ENCODE measurements around the gene GRK3. TPM values are rescaled to one million over a fixed set of nuclear protein-coding genes. Genes with fewer than 3 reads are reported as not detected.

GRK3 gene
- total and polyA plus RNA-seq, 2 of the 4 experiments (the other 2 are of a cell fraction): 0.58 to 1.6 TPM

DNA sequence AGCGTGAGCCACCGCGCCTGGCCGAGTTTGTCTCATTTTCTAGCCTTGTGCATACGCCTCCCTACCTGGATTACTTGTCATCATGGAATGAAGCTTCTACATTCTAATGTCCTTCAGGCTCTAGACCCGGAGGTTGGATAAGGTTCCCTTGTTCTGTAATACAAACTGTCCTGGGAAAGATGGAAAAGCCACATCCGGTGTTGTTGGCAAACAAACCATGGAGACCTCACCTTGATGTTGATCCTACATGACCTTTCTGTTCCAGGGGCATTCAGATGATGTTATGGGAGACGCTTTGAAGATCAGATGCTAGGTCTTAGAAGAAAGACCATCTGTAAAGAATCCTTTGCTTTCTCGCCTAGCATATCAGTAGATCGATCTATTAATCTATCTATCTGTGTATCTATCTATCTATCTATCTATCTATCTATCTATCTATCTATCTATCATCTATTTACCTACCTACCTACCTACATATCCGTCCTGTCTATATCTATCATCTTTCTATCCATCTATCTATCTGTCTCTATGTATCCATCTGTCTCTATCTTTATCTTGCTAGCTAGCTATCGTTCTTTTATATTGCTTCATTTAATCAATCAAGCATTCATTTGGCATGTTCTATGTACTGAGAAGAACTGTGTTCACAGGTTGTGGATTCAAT is 46.3 kb upstream of the GRK3 start:
- Histone ChIP-seq H3K4me3 (ENCODE audit: insufficient read depth, low read depth, low read length) (no peak overlapping the region), H3K56ac (ENCODE audit: extremely low read depth, insufficient read depth, low read length) (no peak overlapping the region), H3K27me3 (ENCODE audit: control insufficient read depth, insufficient read depth, low read length) (no peaks in the 10 kb centered on the region), H3K23ac (ENCODE audit: low read depth, low read length) (no peak overlapping the region), H4K5ac (ENCODE audit: low read depth, low read length) (no peak overlapping the region), H3K14ac (replicated peaks; ENCODE audit: low read depth, low read length) (no peak overlapping the region), H3K36me3 (ENCODE audit: control insufficient read depth, insufficient read depth, low read length) (no peaks in the 10 kb centered on the region), H4K91ac (ENCODE audit: insufficient read depth, low read depth, low read length) (no peak overlapping the region), H4K20me1 (ENCODE audit: insufficient read depth, low read length) (no peaks in the 10 kb centered on the region), H2BK5ac (ENCODE audit: low read depth, low read length, poor library complexity, severe bottlenecking) (no peak overlapping the region), H2AFZ (replicated peaks; ENCODE audit: low read length, poor library complexity) (no peak overlapping the region), H3K4me2 (ENCODE audit: low read depth, low read length) (no peak overlapping the region), H3K4ac (ENCODE audit: low read depth, low read length) (no peak overlapping the region), H3K4me1 (ENCODE audit: control insufficient read depth, insufficient read depth, low read length) (peaks cover 2% of the 10 kb centered on the region; the same call in 1 of the 2 replicates), H2BK15ac (ENCODE audit: low read depth, low read length) (no peak overlapping the region), H3K9me3 (ENCODE audit: control insufficient read depth, insufficient read depth, low read length) (0 out of 2 replicates have a peak, but pooled peaks cover 2% of the 10 kb centered on the region), H4K8ac (ENCODE audit: low read depth in 2 of 2, low read length in 2 of 2) (no peak overlapping the region), H2BK120ac (ENCODE audit: low read depth, low read length) (no peak overlapping the region), H2AK9ac (replicated peaks; ENCODE audit: low read depth, low read length, poor library complexity) (no peak overlapping the region), H3K18ac (ENCODE audit: low read depth, low read length) (no peak overlapping the region), H2AK5ac (ENCODE audit: low read depth, low read length) (no peak overlapping the region), H3K27ac (ENCODE audit: insufficient read depth, low read length) (no peak overlapping the region), H3K9ac (ENCODE audit: low read depth, low read length) (no peak overlapping the region), H3K9me1 (ENCODE audit: insufficient read depth, low read length) (no peaks in the 10 kb centered on the region), H2BK20ac (ENCODE audit: low read depth, low read length) (no peak overlapping the region), H3K79me1 (ENCODE audit: low read depth in 1 of 2, low read length in 2 of 2) (no peaks in the 10 kb centered on the region)
- WGBS, 2 experiments (ENCODE audit: extremely low coverage in 2 of 2, insufficient read length in 1 of 2): 86 to 100% methylated on average over 1 to 5 of the region's 12 CpGs
- intact Hi-C loops (cut with micrococcal nuclease): no loop called here
- ATAC-seq (ENCODE audit: low read depth) (no peak), DNase-seq (no peak)
- dilution Hi-C loops (cut with HindIII; ENCODE audit: low sequenced_read_pairs, unreplicated experiment): no loop called here
- TF ChIP-seq POLR2A (IDR thresholded peaks at IDR 0.05; ENCODE audit: low read depth, low read length) (no peak), CTCF (conservative IDR thresholded peaks at IDR 0.05; ENCODE audit: low read depth, low read length) (no peak), RFX5 (IDR thresholded peaks at IDR 0.05; ENCODE audit: low read depth, low read length) (no peak)
- CTCF ChIA-PET: no interaction called here
- BruUV-seq (replicated peaks): no TSS peak
- in situ Hi-C loops (cut with MboI; ENCODE audit: low sequenced_read_pairs): no loop called here
- POLR2A ChIA-PET (ENCODE audit: unreplicated experiment): interaction anchor here (0.6 kb wide), 1 partner anchor 34 kb away, joined by 3 read pairs; no protein-coding TSS in a partner anchor

All from IMR-90 (cell line).